ENCODE results near the gene CNOT10.

Gene CNOT10

GRCh38 chr3:32819551-32820348 is 134.8 kb downstream of the CNOT10 start:
- no peak for DNase-seq

GRCh38 chr3:32820430-32820829 is 135.4 kb downstream of the CNOT10 start:
- no peak for DNase-seq

GRCh38 chr3:32820971-32821685 is 136.1 kb downstream of the CNOT10 start:
- DNase-seq: no peak

GRCh38 chr3:32821686-32822296 is 136.8 kb downstream of the CNOT10 start:
- DNase-seq: no peak

- no peak for DNase-seq
Measured at GRCh38 chr3:32822609-32823498, 137.9 kb downstream of the CNOT10 start.
